BLaER1 (cell line): Measurements from ENCODE around the gene SLC27A5.
A peak's percentile ranks its signal among the peaks of the same experiment; 100 is the strongest.
"Not testable (repeated sequence)": the region's sequence is repeated elsewhere in the genome, so short reads cannot be mapped to it uniquely, and the experiment has no call there.

Experiments used
- H3K27ac ChIP-seq: shearing (Covaris generic); formaldehyde crosslinking; 2 replicates; pipeline ENCODE4 v1.8.1; 2022
- H3K27me3 ChIP-seq: shearing (Covaris generic); formaldehyde crosslinking; 2 replicates; pipeline ENCODE4 v1.8.1; 2022
- H3K36me3 ChIP-seq: shearing (Covaris generic); formaldehyde crosslinking; 2 replicates; pipeline ENCODE4 v1.8.1; 2022
- H3K4me1 ChIP-seq: shearing (Covaris generic); formaldehyde crosslinking; 2 replicates; pipeline ENCODE4 v1.8.1; 2022
- H3K4me2 ChIP-seq: shearing (Covaris generic); formaldehyde crosslinking; 2 replicates; pipeline ENCODE4 v1.8.1; 2022
- H3K4me3 ChIP-seq: shearing (Covaris generic); formaldehyde crosslinking; 2 replicates; pipeline ENCODE4 v1.8.1; 2022
- H3K9ac ChIP-seq: shearing (Covaris generic); formaldehyde crosslinking; 2 replicates; pipeline ENCODE4 v1.8.1; 2022
- H3K9me3 ChIP-seq: shearing (Covaris generic); formaldehyde crosslinking; 2 replicates; pipeline ENCODE4 v1.8.1; 2022
- H4K20me1 ChIP-seq: shearing (Covaris generic); formaldehyde crosslinking; 2 replicates; pipeline ENCODE4 v1.8.1; 2022
- Cebpa-rat ChIP-seq: shearing (Covaris generic); IDR thresholded peaks from 2 replicates; pipeline ENCODE4 v1.8.1; 2022

The SLC27A5 gene

DNA sequence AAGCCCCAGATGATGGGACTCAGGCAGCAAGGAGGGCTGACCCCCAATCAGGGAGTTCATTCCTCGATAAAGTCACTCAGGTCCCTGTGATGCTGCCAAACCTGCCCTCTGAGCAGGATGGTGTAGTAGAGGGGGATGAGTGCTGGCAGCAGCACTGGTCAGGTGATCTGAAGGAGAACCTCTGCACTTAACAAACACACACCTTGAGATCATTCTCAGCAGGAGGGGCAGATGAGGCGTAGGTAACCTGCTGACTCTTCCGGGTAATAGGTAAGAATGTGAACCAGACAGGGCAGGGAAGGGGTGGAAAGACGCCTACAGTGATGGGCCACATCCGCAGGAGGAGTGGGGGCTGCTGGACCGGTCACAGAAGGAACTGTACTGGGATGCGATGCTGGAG lies 32.5 kb downstream of the SLC27A5 start:
- Histone ChIP-seq H3K27me3 (no peaks in the 10 kb centered on the region), H3K9ac (no peak overlapping the region; the same call in 1 of the 2 replicates), H3K4me2 (no peak overlapping the region), H3K36me3 (peaks cover 18% of the 10 kb centered on the region), H4K20me1 (peaks cover 8% of the 10 kb centered on the region), H3K27ac (no peak overlapping the region), H3K4me3 (no peak overlapping the region), H3K9me3 (no peaks in the 10 kb centered on the region), H3K4me1 (peaks cover 59% of the 10 kb centered on the region)
- no peak for TF ChIP-seq Cebpa-rat

DNA sequence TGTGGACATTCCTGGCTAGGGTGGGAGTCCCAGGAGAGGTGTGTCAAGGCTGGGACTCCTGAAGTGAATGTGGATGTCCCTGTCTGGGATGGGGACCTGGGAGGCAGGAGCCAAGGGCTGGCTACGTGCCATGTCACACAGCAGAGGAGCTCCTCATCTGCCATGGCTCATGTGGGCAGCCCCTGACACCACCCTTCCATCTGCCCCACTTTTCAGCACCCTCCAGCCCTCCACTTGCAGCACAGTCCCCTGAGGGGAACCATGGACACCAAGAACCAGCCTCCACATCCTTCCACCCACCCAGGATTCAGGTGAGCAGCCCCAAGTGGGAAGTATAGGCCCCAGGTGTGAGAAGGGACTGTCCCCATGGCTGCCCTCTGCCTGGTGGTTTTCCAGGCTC lies 33.9 kb downstream of the SLC27A5 start:
- no peak for TF ChIP-seq Cebpa-rat
- no peak overlapping the region for H3K4me3 ChIP-seq
- H3K36me3 ChIP-seq = peaks cover 30% of the 10 kb centered on the region
- peaks cover 65% of the 10 kb centered on the region for H3K4me1 ChIP-seq
- no peak overlapping the region for H3K27ac ChIP-seq
- H3K27me3 ChIP-seq = no peaks in the 10 kb centered on the region
- no peak overlapping the region for H3K4me2 ChIP-seq
- H3K9me3 ChIP-seq = no peaks in the 10 kb centered on the region
- no peak overlapping the region for H3K9ac ChIP-seq
- H4K20me1 ChIP-seq = peaks cover 19% of the 10 kb centered on the region

GRCh38 chr19:58477130-58477529 lies 34.7 kb downstream of the SLC27A5 start:
- H3K9me3 ChIP-seq = no peaks in the 10 kb centered on the region

GRCh38 chr19:58476498-58477015 lies 35.2 kb downstream of the SLC27A5 start:
- H3K36me3 ChIP-seq = peaks cover 43% of the 10 kb centered on the region
- peak overlapping the region; percentile 85 for H3K9ac ChIP-seq
- H4K20me1 ChIP-seq = peaks cover 29% of the 10 kb centered on the region
- peak overlapping the region; percentile 91 for H3K4me2 ChIP-seq
- H3K4me3 ChIP-seq = peak overlapping the region; percentile 74
- H3K27me3 ChIP-seq = no peaks in the 10 kb centered on the region
- no peak for TF ChIP-seq Cebpa-rat
- no peaks in the 10 kb centered on the region for H3K9me3 ChIP-seq
- peak overlapping the region; percentile 87 for H3K27ac ChIP-seq
- peaks cover 53% of the 10 kb centered on the region for H3K4me1 ChIP-seq

More at GRCh38 chr19:58477130-58477529, 34.7 kb downstream of the SLC27A5 start:
- Histone ChIP-seq H3K27me3 (no peaks in the 10 kb centered on the region), H3K36me3 (peaks cover 37% of the 10 kb centered on the region), H3K27ac (peak overlapping the region; percentile 87; the same call in 1 of the 2 replicates), H3K4me1 (peaks cover 57% of the 10 kb centered on the region), H3K4me2 (peak overlapping the region; percentile 91), H3K4me3 (peak overlapping the region; percentile 74), H4K20me1 (peaks cover 25% of the 10 kb centered on the region), H3K9ac (peak overlapping the region; percentile 85; the same call in 1 of the 2 replicates)
- no peak for TF ChIP-seq Cebpa-rat

DNA sequence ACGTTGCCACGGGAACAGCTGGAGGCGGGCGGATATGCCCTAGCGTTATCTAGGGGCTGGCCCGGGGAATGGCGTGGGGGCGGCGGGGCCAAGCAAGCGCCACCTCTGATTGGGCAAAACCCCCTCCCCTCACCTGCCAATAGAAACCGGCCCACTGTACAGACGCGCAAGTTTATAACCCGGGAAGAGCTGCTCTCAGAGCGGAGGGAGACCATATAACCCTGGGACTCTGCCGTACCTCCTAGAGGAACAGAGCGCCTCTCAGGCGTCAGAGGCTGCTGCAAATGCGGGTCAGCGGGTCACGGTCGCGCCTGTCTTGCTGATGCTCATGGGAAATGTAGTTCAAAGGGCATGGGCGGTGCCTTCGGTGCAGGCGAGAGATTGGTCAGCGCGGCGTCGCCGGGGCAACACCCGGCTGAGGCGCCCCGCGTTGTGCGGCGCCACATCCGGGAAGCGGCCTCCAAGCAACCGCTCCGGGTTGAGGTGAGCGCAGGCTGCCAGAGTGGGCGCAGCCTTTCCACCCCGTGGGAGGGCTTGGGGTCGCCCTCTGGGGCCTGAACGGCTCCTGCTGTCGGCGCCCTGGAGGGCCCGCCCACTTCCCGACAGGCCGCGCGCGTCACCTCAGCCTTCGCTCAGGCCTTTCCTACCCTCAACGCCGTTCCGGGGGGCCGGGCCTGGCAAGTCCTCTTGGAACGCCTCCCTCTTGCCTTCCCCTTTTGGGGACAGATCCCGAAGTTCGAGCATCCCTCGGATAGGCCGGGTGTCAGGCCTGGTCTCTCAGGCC lies 35.9 kb downstream of the SLC27A5 start, which contains the start of gene ZNF446:
Gene ZNF446, plus strand, starts transcription at position 639 of the 784 bp plus-strand sequence. CDS start 867 bp downstream, outside the sequence.
- H3K36me3 ChIP-seq = peaks cover 41% of the 10 kb centered on the region
- peak within 1 kb of the TSS; percentile 74 for H3K4me3 ChIP-seq
- H3K27ac ChIP-seq = peak within 1 kb of the TSS; percentile 87
- no peaks in the 10 kb centered on the region for H3K27me3 ChIP-seq
- peaks cover 50% of the 10 kb centered on the region for H3K4me1 ChIP-seq
- peak within 1 kb of the TSS; percentile 91 for H3K4me2 ChIP-seq
- H4K20me1 ChIP-seq = peaks cover 29% of the 10 kb centered on the region
- H3K9me3 ChIP-seq = no peaks in the 10 kb centered on the region
- peak within 1 kb of the TSS; percentile 85 for H3K9ac ChIP-seq
- no peak for TF ChIP-seq Cebpa-rat

GRCh38 chr19:58474997-58475713 lies 36.6 kb downstream of the SLC27A5 start:
- H3K27ac ChIP-seq = peak overlapping the region; percentile 87
- peak overlapping the region; percentile 91 for H3K4me2 ChIP-seq
- H3K27me3 ChIP-seq = no peaks in the 10 kb centered on the region
- peaks cover 42% of the 10 kb centered on the region for H3K4me1 ChIP-seq
- no peak for TF ChIP-seq Cebpa-rat
- no peaks in the 10 kb centered on the region for H3K9me3 ChIP-seq
- peaks cover 40% of the 10 kb centered on the region for H3K36me3 ChIP-seq
- H4K20me1 ChIP-seq = peaks cover 29% of the 10 kb centered on the region
- H3K9ac ChIP-seq = peak overlapping the region; percentile 85
- peak overlapping the region; percentile 74 for H3K4me3 ChIP-seq

DNA sequence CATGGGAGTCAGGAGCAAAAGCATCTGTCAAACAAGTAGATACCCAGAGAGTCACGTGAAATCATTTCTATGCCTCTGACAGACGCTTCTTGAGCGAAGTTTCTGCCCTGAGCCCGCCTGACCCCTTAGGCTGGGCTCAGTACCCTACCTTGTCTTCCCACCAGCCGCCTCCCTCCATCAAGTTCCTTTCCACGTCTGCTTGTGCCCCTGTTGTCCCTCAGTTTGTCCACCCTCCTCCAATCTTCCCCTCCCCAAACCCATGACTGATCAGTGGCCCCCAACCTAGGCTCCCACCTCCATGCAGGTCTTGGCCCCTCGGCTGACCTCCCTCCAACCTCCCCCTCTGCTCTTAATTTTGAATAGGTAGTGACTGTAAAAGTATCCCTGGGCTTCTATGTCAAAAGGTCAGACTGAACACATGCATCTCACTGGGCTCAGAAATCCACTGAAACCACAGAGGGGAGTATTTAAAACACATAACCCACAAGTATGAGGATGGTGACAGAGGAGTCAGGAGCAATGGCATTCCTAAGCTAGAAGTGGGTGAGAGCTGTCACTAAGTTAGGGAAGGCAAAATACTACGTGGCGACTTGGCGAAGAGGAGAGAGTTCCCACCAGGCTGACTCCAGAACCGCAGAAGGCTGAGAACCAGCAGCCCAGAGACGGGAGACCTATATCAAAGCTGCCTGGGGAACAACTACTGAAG lies 37.3 kb downstream of the SLC27A5 start:
- Histone ChIP-seq H3K9ac (peak overlapping the region; percentile 85), H3K27ac (peak overlapping the region; percentile 87), H4K20me1 (peaks cover 31% of the 10 kb centered on the region), H3K9me3 (no peaks in the 10 kb centered on the region), H3K4me3 (peak overlapping the region; percentile 74), H3K27me3 (no peaks in the 10 kb centered on the region), H3K4me1 (peaks cover 42% of the 10 kb centered on the region), H3K36me3 (peaks cover 42% of the 10 kb centered on the region), H3K4me2 (peak overlapping the region; percentile 91)
- no peak for TF ChIP-seq Cebpa-rat

- Histone ChIP-seq H3K9ac (peak overlapping the region; percentile 85), H3K9me3 (no peaks in the 10 kb centered on the region), H3K27ac (no peak overlapping the region), H3K4me2 (peak overlapping the region; percentile 91), H3K4me1 (peaks cover 43% of the 10 kb centered on the region), H3K4me3 (no peak overlapping the region), H3K27me3 (no peaks in the 10 kb centered on the region), H3K36me3 (peaks cover 48% of the 10 kb centered on the region), H4K20me1 (peaks cover 38% of the 10 kb centered on the region)
- no peak for TF ChIP-seq Cebpa-rat
Observed at GRCh38 chr19:58473775-58474174, 38.0 kb downstream of the SLC27A5 start.

GRCh38 chr19:58471736-58472135 lies 40.1 kb downstream of the SLC27A5 start:
- H3K27me3 ChIP-seq = no peaks in the 10 kb centered on the region
- H3K27ac ChIP-seq = no peak overlapping the region
- H3K36me3 ChIP-seq = peaks cover 48% of the 10 kb centered on the region
- H3K4me3 ChIP-seq = no peak overlapping the region
- TF ChIP-seq Cebpa-rat = no peak
- peaks cover 43% of the 10 kb centered on the region for H3K4me1 ChIP-seq
- H3K9me3 ChIP-seq = no peaks in the 10 kb centered on the region
- H3K9ac ChIP-seq = no peak overlapping the region
- peaks cover 56% of the 10 kb centered on the region for H4K20me1 ChIP-seq
- H3K4me2 ChIP-seq = no peak overlapping the region

GRCh38 chr19:58470837-58471543 lies 40.8 kb downstream of the SLC27A5 start:
- not testable (repeated sequence) for H3K9ac ChIP-seq, H3K4me3 ChIP-seq, H3K27me3 ChIP-seq, H3K27ac ChIP-seq, H3K9me3 ChIP-seq, H3K4me2 ChIP-seq
- Histone ChIP-seq H4K20me1 (peaks cover 56% of the 10 kb centered on the region), H3K36me3 (peaks cover 48% of the 10 kb centered on the region), H3K4me1 (peaks cover 41% of the 10 kb centered on the region)
